H9 (cell line): ENCODE data around the gene RFFL. TPM values are rescaled to one million over a fixed set of nuclear protein-coding genes. Genes with fewer than 3 reads are reported as not detected.

Experiments used
- DNase-seq: peaks from one replicate; pipeline ENCODE4 v3.0.0-alpha.2; 2017
- H2AFZ ChIP-seq: one replicate; pipeline ENCODE4 v1.6.1; 2013; ENCODE audit warnings: mild to moderate bottlenecking, low read length, control low read depth, moderate library complexity
- H2AK5ac ChIP-seq: 2 replicates; pipeline ENCODE4 v1.6.1; 2013; ENCODE audit warnings: low read length, control low read depth, mixed read lengths; ENCODE audit not compliant: insufficient read length
- H2BK120ac ChIP-seq: one replicate; pipeline ENCODE4 v1.6.1; 2013; ENCODE audit warnings: low read depth, mild to moderate bottlenecking, low read length, control low read depth, inconsistent platforms; ENCODE audit not compliant: poor library complexity, severe bottlenecking
- H2BK12ac ChIP-seq: 2 replicates; pipeline ENCODE4 v1.6.1; 2013; ENCODE audit warnings: low read length, control low read depth, mixed read lengths, low read depth; ENCODE audit not compliant: insufficient read length
- H2BK15ac ChIP-seq: 2 replicates; pipeline ENCODE4 v1.6.1; 2013; ENCODE audit warnings: low read depth, low read length, control low read depth
- H2BK20ac ChIP-seq: one replicate; pipeline ENCODE4 v1.6.1; 2013; ENCODE audit warnings: low read depth, mild to moderate bottlenecking, low read length, control low read depth, inconsistent platforms; ENCODE audit not compliant: poor library complexity, severe bottlenecking
- H2BK5ac ChIP-seq: 2 replicates; pipeline ENCODE4 v1.6.1; 2013; ENCODE audit warnings: low read length, control low read depth, mixed read lengths; ENCODE audit not compliant: insufficient read length
- H3K14ac ChIP-seq: 2 replicates; pipeline ENCODE4 v1.6.1; 2013; ENCODE audit warnings: low read length, control low read depth; ENCODE audit not compliant: insufficient read depth
- H3K18ac ChIP-seq: 2 replicates; pipeline ENCODE4 v1.6.1; 2013; ENCODE audit warnings: low read depth, mild to moderate bottlenecking, mixed read lengths, low read length, control low read depth; ENCODE audit not compliant: insufficient read length
- H3K23ac ChIP-seq: 2 replicates; pipeline ENCODE4 v1.6.1; 2013; ENCODE audit warnings: low read length, control low read depth, mixed read lengths, low read depth; ENCODE audit not compliant: insufficient read length
- H3K23me2 ChIP-seq: 2 replicates; pipeline ENCODE4 v1.6.1; 2013; ENCODE audit warnings: low read depth, mild to moderate bottlenecking, mixed read lengths, low read length, control low read depth; ENCODE audit not compliant: insufficient read length, poor library complexity, severe bottlenecking
- H3K27ac ChIP-seq: 2 replicates; pipeline ENCODE4 v1.5.1; 2013; ENCODE audit warnings: low read length, control low read depth, mixed read lengths, low read depth; ENCODE audit not compliant: insufficient read length
- H3K27me3 ChIP-seq: 2 replicates; pipeline ENCODE4 v1.6.1; 2013; ENCODE audit warnings: low read length, control low read depth, inconsistent platforms; ENCODE audit not compliant: insufficient read depth
- H3K4ac ChIP-seq: 2 replicates; pipeline ENCODE4 v1.6.1; 2013; ENCODE audit warnings: low read depth, mild to moderate bottlenecking, control low read depth, inconsistent platforms, low read length, moderate library complexity
- H3K4me1 ChIP-seq: 2 replicates; pipeline ENCODE4 v1.6.1; 2013; ENCODE audit warnings: low read length, control low read depth, inconsistent platforms; ENCODE audit not compliant: insufficient read depth
- H3K4me2 ChIP-seq: 2 replicates; pipeline ENCODE4 v1.6.1; 2013; ENCODE audit warnings: low read length, control low read depth, mixed read lengths; ENCODE audit not compliant: insufficient read length, insufficient read depth
- H3K56ac ChIP-seq: 2 replicates; pipeline ENCODE4 v1.6.1; 2013; ENCODE audit warnings: low read depth, mild to moderate bottlenecking, mixed read lengths, low read length, control low read depth; ENCODE audit not compliant: insufficient read length
- H3K79me1 ChIP-seq: 2 replicates; pipeline ENCODE4 v1.6.1; 2013; ENCODE audit warnings: low read depth, mild to moderate bottlenecking, moderate library complexity, low read length, control low read depth, inconsistent platforms; ENCODE audit not compliant: insufficient read depth, poor library complexity, severe bottlenecking
- H3K79me2 ChIP-seq: 2 replicates; pipeline ENCODE4 v1.6.1; 2013; ENCODE audit warnings: low read length, control low read depth, inconsistent platforms; ENCODE audit not compliant: insufficient read depth
- H3K9ac ChIP-seq: 2 replicates; pipeline ENCODE4 v1.6.1; 2013; ENCODE audit warnings: low read length, control low read depth, mixed read lengths; ENCODE audit not compliant: insufficient read length; ENCODE audit errors: extremely low read depth
- H3K9me3 ChIP-seq: one replicate; pipeline ENCODE4 v1.6.1; 2013; ENCODE audit warnings: low read depth, low read length, inconsistent platforms; ENCODE audit not compliant: control insufficient read depth
- H3T11ph ChIP-seq: one replicate; pipeline ENCODE4 v1.6.1; 2013; ENCODE audit warnings: mild to moderate bottlenecking, low read length, control low read depth, inconsistent platforms
- H4K20me1 ChIP-seq: one replicate; pipeline ENCODE4 v1.6.1; 2013; ENCODE audit not compliant: control insufficient read depth, insufficient read length, insufficient read depth
- H4K5ac ChIP-seq: 2 replicates; pipeline ENCODE4 v1.6.1; 2013; ENCODE audit warnings: low read depth, mild to moderate bottlenecking, mixed read lengths, low read length, control low read depth; ENCODE audit not compliant: insufficient read length
- H4K8ac ChIP-seq: replicated peaks from 2 replicates; pipeline ENCODE4 v1.6.1; 2013; ENCODE audit warnings: low read length, control low read depth, mixed read lengths, low read depth; ENCODE audit not compliant: insufficient read length
- H4K91ac ChIP-seq: 2 replicates; pipeline ENCODE4 v1.6.1; 2013; ENCODE audit warnings: low read depth, mild to moderate bottlenecking, moderate library complexity, mixed read lengths, low read length, control low read depth; ENCODE audit not compliant: insufficient read length
- H3K27ac Mint-ChIP-seq, 3 experiments: 2 replicates in 2 of 3; 3 replicates in 1 of 3; pipeline ENCODE4 v1.8.0; 2020 to 2021; ENCODE audit warnings: mixed read lengths in 3 of 3, mild to moderate bottlenecking in 1 of 3, moderate library complexity in 1 of 3
- H3K27me3 Mint-ChIP-seq: 2 replicates; pipeline ENCODE4 v1.8.0; 2021; ENCODE audit warnings: low read depth, mild to moderate bottlenecking, moderate library complexity, mixed read lengths
- H3K36me3 Mint-ChIP-seq, 3 experiments: 2 replicates in 2 of 3; 3 replicates in 1 of 3; pipeline ENCODE4 v1.8.0; 2020 to 2021; ENCODE audit warnings: low read depth in 3 of 3, mixed read lengths in 3 of 3; ENCODE audit not compliant: insufficient read depth in 1 of 3
- H3K4me1 Mint-ChIP-seq, 2 experiments: 2 replicates each; pipeline ENCODE4 v1.8.0; 2020; ENCODE audit warnings: mixed read lengths in 2 of 2
- H3K4me3 Mint-ChIP-seq, 2 experiments: 2 replicates in 1 of 2; 3 replicates in 1 of 2; pipeline ENCODE4 v1.8.0; 2020 to 2021; ENCODE audit warnings: mild to moderate bottlenecking in 2 of 2, mixed read lengths in 2 of 2, moderate library complexity in 1 of 2
- H3K9me3 Mint-ChIP-seq, 2 experiments: 2 replicates in 1 of 2; 3 replicates in 1 of 2; pipeline ENCODE4 v1.8.0; 2020; ENCODE audit warnings: mild to moderate bottlenecking in 2 of 2, mixed read lengths in 2 of 2, moderate library complexity in 1 of 2
- WGBS: extraction: QIAGEN DNeasy Blood & Tissue Kit; methylation state at CpG from one replicate; pipeline ENCODE4 v1.1.7; 2013; ENCODE audit warnings: missing lambda C conversion rate, low lambda C conversion rate, mixed read lengths; ENCODE audit not compliant: insufficient read length; ENCODE audit errors: extremely low coverage; 5-methylcytosine and 5-hydroxymethylcytosine counted together
- total RNA-seq: library from RNA; stranded (reverse); gene quantifications from 2 replicates; pipeline ENCODE4 v1.2.1, GENCODE V29; 2021
- TF ChIP-seq, protein P1 (sequence below): fragments of 200-600 bp; sonication (generic); conservative IDR thresholded peaks from 3 replicates; pipeline ENCODE4 v1.8.0; 2021; ENCODE audit warnings: antibody characterized with exemption, mild to moderate bottlenecking

Gene RFFL
- total RNA-seq, 1 experiment from 2014 or later = 21.1 TPM

DNA sequence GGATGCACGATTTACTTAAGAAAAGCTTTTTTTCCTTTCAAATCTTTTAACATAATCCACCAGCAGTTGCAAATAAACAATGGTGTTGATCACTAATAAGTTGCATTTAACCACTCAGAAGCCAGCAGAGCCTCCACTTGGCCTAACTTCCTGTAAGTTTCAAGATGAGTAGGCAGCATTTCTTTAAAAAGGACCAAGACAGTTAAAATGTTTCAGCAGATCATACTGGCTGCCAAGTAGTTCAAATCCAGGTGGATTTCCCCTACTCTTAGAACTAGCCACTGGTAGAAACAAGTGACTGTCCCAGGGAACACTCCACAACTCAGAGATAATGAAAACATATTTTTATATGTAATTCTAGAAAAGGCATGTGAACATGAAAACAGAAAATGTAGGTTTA lies 17.0 kb upstream of the RFFL start:
- H3K27ac Mint-ChIP-seq = peak overlapping the region in 2 of 3 experiments; percentile 18 to 42; a peak in 3 of 7 replicates
- Histone ChIP-seq H2AK5ac (no peak overlapping the region), H3T11ph (no peak overlapping the region), H3K4me2 (no peak overlapping the region), H2BK120ac (no peak overlapping the region), H2BK20ac (no peak overlapping the region), H3K4ac (no peak overlapping the region), H4K91ac (no peak overlapping the region), H3K9ac (peak overlapping the region; percentile 13), H3K27me3 (no peaks in the 10 kb centered on the region), H3K23me2 (no peaks in the 10 kb centered on the region), H4K5ac (no peak overlapping the region), H2BK5ac (no peak overlapping the region), H2BK15ac (no peak overlapping the region), H3K18ac (no peak overlapping the region), H3K4me1 (peaks cover 10% of the 10 kb centered on the region; the same call in 1 of the 2 replicates), H3K14ac (no peak overlapping the region), H3K27ac (no peak overlapping the region), H4K20me1 (no peaks in the 10 kb centered on the region), H2BK12ac (no peak overlapping the region), H3K9me3 (no peaks in the 10 kb centered on the region), H2AFZ (no peak overlapping the region), H3K56ac (no peak overlapping the region), H3K23ac (no peak overlapping the region), H3K79me2 (0 out of 2 replicates have a peak, but pooled peaks cover 2% of the 10 kb centered on the region), H3K79me1 (peaks cover 2% of the 10 kb centered on the region), H4K8ac (no peak overlapping the region)
- H3K4me3 Mint-ChIP-seq = no peak overlapping the region
- H3K36me3 Mint-ChIP-seq = no peaks in the 10 kb centered on the region
- H3K27me3 Mint-ChIP-seq = no peaks in the 10 kb centered on the region; the same call in 1 of the 2 replicates
- TF ChIP-seq, protein P1, sequence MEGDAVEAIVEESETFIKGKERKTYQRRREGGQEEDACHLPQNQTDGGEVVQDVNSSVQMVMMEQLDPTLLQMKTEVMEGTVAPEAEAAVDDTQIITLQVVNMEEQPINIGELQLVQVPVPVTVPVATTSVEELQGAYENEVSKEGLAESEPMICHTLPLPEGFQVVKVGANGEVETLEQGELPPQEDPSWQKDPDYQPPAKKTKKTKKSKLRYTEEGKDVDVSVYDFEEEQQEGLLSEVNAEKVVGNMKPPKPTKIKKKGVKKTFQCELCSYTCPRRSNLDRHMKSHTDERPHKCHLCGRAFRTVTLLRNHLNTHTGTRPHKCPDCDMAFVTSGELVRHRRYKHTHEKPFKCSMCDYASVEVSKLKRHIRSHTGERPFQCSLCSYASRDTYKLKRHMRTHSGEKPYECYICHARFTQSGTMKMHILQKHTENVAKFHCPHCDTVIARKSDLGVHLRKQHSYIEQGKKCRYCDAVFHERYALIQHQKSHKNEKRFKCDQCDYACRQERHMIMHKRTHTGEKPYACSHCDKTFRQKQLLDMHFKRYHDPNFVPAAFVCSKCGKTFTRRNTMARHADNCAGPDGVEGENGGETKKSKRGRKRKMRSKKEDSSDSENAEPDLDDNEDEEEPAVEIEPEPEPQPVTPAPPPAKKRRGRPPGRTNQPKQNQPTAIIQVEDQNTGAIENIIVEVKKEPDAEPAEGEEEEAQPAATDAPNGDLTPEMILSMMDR = no peak
- DNase-seq = no peak
- H3K4me1 Mint-ChIP-seq = peaks cover 42 to 43% of the 10 kb centered on the region in 2 experiments
- no peaks in the 10 kb centered on the region for H3K9me3 Mint-ChIP-seq
- no CpG with 5 or more reads among the region's 1 CpG for WGBS
